ENCODE results near the gene UPF1.

DNA sequence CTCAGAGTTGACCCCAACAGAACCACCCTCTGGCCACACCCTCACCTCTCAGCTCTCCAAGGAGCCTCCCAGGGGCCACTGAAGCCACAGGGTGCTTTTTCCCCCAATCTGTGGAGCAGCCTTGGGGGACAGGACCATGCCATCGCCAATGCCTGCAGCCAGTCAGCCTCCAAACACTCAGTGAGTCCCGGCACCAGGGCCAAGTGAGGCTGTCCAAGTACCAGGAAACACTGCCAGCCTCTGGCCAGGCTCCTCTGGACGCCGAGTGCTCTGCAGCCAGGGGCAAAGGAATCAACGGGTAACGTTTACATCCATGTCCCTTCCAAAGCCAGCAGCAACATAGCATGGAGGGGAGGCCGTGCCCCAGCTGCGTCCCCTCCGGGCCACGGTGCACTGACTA is 31.1 kb upstream of the UPF1 start:
- TF ChIP-seq, protein P1, sequence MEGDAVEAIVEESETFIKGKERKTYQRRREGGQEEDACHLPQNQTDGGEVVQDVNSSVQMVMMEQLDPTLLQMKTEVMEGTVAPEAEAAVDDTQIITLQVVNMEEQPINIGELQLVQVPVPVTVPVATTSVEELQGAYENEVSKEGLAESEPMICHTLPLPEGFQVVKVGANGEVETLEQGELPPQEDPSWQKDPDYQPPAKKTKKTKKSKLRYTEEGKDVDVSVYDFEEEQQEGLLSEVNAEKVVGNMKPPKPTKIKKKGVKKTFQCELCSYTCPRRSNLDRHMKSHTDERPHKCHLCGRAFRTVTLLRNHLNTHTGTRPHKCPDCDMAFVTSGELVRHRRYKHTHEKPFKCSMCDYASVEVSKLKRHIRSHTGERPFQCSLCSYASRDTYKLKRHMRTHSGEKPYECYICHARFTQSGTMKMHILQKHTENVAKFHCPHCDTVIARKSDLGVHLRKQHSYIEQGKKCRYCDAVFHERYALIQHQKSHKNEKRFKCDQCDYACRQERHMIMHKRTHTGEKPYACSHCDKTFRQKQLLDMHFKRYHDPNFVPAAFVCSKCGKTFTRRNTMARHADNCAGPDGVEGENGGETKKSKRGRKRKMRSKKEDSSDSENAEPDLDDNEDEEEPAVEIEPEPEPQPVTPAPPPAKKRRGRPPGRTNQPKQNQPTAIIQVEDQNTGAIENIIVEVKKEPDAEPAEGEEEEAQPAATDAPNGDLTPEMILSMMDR (conservative IDR thresholded peaks at IDR 0.05 in 1 of 2, IDR thresholded peaks at IDR 0.05 in 1 of 2; ENCODE audit: extremely low read depth in 1 of 2, insufficient read depth in 1 of 2, low read depth in 1 of 2, low read length in 2 of 2), result no peak
- TF ChIP-seq EZH2 (IDR thresholded peaks at IDR 0.05; ENCODE audit: borderline replicate concordance, low read length), result no peak
